ENCODE data around the gene CBX8. TPM values are rescaled to one million over a fixed set of nuclear protein-coding genes. Genes with fewer than 3 reads are reported as not detected.
A peak's percentile ranks its signal among the peaks of the same experiment; 100 is the strongest.

Gene CBX8
- total and polyA plus RNA-seq, 2 of the 13 experiments (the other 11 are each of a cell fraction or from before 2014, with no cell fraction given), result 0.34 to 12.6 TPM

- TF ChIP-seq, protein P1, sequence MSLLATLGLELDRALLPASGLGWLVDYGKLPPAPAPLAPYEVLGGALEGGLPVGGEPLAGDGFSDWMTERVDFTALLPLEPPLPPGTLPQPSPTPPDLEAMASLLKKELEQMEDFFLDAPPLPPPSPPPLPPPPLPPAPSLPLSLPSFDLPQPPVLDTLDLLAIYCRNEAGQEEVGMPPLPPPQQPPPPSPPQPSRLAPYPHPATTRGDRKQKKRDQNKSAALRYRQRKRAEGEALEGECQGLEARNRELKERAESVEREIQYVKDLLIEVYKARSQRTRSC (CRISPR knock-in tag; IDR thresholded peaks at IDR 0.05; ENCODE audit: low read depth), result no peak
- TF ChIP-seq ZFP62 (CRISPR knock-in tag; IDR thresholded peaks at IDR 0.05) (no peak), ATF7 (IDR thresholded peaks at IDR 0.05) (no peak), ATF7 (CRISPR knock-in tag; IDR thresholded peaks at IDR 0.05) (no peak), TRIM22 (IDR thresholded peaks at IDR 0.05) (no peak), ZNF160 (CRISPR knock-in tag; IDR thresholded peaks at IDR 0.05) (no peak), RFXANK (CRISPR knock-in tag; IDR thresholded peaks at IDR 0.05) (0 out of 2 replicates have a peak, but pooled peaks have one; percentile 24), HMGXB3 (CRISPR knock-in tag; IDR thresholded peaks at IDR 0.05; ENCODE audit: borderline replicate concordance) (no peak), YEATS4 (CRISPR knock-in tag; IDR thresholded peaks at IDR 0.05; ENCODE audit: borderline replicate concordance) (no peak), FOXP1 (IDR thresholded peaks at IDR 0.05) (no peak), FOXP1 (CRISPR knock-in tag; IDR thresholded peaks at IDR 0.05) (peak; percentile 91), CBX2 (IDR thresholded peaks at IDR 0.05; ENCODE audit: low read depth, low read length) (0 out of 2 replicates have a peak, but pooled peaks have one; percentile 75), CBX2 (CRISPR knock-in tag; IDR thresholded peaks at IDR 0.05; ENCODE audit: low read depth) (0 out of 2 replicates have a peak, but pooled peaks have one; percentile 87), PPARG (CRISPR knock-in tag; conservative IDR thresholded peaks at IDR 0.05) (peak; percentile 60), TCF7 (IDR thresholded peaks at IDR 0.05; ENCODE audit: low read depth) (peak; percentile 65)
- TF ChIP-seq, protein P2, sequence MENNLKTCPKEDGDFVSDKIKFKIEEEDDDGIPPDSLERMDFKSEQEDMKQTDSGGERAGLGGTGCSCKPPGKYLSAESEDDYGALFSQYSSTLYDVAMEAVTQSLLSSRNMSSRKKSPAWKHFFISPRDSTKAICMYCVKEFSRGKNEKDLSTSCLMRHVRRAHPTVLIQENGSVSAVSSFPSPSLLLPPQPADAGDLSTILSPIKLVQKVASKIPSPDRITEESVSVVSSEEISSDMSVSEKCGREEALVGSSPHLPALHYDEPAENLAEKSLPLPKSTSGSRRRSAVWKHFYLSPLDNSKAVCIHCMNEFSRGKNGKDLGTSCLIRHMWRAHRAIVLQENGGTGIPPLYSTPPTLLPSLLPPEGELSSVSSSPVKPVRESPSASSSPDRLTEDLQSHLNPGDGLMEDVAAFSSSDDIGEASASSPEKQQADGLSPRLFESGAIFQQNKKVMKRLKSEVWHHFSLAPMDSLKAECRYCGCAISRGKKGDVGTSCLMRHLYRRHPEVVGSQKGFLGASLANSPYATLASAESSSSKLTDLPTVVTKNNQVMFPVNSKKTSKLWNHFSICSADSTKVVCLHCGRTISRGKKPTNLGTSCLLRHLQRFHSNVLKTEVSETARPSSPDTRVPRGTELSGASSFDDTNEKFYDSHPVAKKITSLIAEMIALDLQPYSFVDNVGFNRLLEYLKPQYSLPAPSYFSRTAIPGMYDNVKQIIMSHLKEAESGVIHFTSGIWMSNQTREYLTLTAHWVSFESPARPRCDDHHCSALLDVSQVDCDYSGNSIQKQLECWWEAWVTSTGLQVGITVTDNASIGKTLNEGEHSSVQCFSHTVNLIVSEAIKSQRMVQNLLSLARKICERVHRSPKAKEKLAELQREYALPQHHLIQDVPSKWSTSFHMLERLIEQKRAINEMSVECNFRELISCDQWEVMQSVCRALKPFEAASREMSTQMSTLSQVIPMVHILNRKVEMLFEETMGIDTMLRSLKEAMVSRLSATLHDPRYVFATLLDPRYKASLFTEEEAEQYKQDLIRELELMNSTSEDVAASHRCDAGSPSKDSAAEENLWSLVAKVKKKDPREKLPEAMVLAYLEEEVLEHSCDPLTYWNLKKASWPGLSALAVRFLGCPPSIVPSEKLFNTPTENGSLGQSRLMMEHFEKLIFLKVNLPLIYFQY (CRISPR knock-in tag; IDR thresholded peaks at IDR 0.05; ENCODE audit: borderline replicate concordance), result 0 out of 2 replicates have a peak, but pooled peaks have one; percentile 18
- TF ChIP-seq, protein P3, sequence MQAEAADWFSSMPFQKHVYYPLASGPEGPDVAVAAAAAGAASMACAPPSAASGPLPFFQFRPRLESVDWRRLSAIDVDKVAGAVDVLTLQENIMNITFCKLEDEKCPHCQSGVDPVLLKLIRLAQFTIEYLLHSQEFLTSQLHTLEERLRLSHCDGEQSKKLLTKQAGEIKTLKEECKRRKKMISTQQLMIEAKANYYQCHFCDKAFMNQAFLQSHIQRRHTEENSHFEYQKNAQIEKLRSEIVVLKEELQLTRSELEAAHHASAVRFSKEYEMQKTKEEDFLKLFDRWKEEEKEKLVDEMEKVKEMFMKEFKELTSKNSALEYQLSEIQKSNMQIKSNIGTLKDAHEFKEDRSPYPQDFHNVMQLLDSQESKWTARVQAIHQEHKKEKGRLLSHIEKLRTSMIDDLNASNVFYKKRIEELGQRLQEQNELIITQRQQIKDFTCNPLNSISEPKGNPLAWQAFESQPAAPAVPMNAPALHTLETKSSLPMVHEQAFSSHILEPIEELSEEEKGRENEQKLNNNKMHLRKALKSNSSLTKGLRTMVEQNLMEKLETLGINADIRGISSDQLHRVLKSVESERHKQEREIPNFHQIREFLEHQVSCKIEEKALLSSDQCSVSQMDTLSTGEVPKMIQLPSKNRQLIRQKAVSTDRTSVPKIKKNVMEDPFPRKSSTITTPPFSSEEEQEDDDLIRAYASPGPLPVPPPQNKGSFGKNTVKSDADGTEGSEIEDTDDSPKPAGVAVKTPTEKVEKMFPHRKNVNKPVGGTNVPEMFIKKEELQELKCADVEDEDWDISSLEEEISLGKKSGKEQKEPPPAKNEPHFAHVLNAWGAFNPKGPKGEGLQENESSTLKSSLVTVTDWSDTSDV (CRISPR knock-in tag; IDR thresholded peaks at IDR 0.05), result no peak
These were observed 20.3 kb downstream of the CBX8 start (continued) for GRCh38 chr17:79776376-79777119.

Data from HepG2 (cell line).